CD4-positive, alpha-beta memory T cell (primary cell): ENCODE measurements around the gene ZNF845. TPM values are rescaled to one million over a fixed set of nuclear protein-coding genes. Genes with fewer than 3 reads are reported as not detected.
"Not testable (repeated sequence)": the region's sequence is repeated elsewhere in the genome, so short reads cannot be mapped to it uniquely, and the experiment has no call there.

ENCODE experiments used
- CTCF ChIA-PET: fragments of 350-600 bp; sonication (Branson Sonifier 250); formaldehyde crosslinking; loops from one replicate; lab custom pipeline; 2021; ENCODE audit warnings: inconsistent platforms; ENCODE audit not compliant: partially characterized antibody; lab: Charles Lee
- POLR2A ChIA-PET: fragments of 350-600 bp; sonication (Branson Sonifier 250); formaldehyde crosslinking; loops from one replicate; lab custom pipeline; 2021; ENCODE audit not compliant: partially characterized antibody; lab: Charles Lee
- DNase-seq, 5 donors: peaks; one replicate each; pipeline versions ENCODE4 v3.0.0 to v3.0.0-alpha.2; 2020 to 2022; ENCODE audit warnings: mixed read lengths in 1 of 5
- H3K27ac ChIP-seq: one replicate; pipeline ENCODE4 v1.7.0; 2013; ENCODE audit warnings: low read depth, low read length
- H3K27me3 ChIP-seq: 2 replicates; pipeline ENCODE4 v1.7.0; 2013; ENCODE audit warnings: mild to moderate bottlenecking, low read length, moderate library complexity; ENCODE audit not compliant: insufficient read depth
- H3K36me3 ChIP-seq: 2 replicates; pipeline ENCODE4 v1.7.0; 2013; ENCODE audit warnings: mild to moderate bottlenecking, low read length, moderate library complexity; ENCODE audit not compliant: insufficient read depth
- H3K4me1 ChIP-seq: 2 replicates; pipeline ENCODE4 v1.7.0; 2013; ENCODE audit warnings: mild to moderate bottlenecking, low read length, moderate library complexity; ENCODE audit not compliant: insufficient read depth
- H3K4me3 ChIP-seq, 2 donors: one replicate each; pipeline ENCODE4 v1.7.0; 2013; ENCODE audit warnings: low read length in 2 of 2, mild to moderate bottlenecking in 1 of 2
- H3K9me3 ChIP-seq, 2 donors: one replicate each; pipeline ENCODE4 v1.7.0; 2013; ENCODE audit warnings: low read length in 2 of 2, control low read depth in 1 of 2; ENCODE audit not compliant: control insufficient read depth in 1 of 2
- H3K27ac Mint-ChIP-seq, 7 donors: one replicate each; pipeline ENCODE4 v1.8.0; 2020 to 2021; ENCODE audit warnings: mixed read lengths in 7 of 7, mild to moderate bottlenecking in 6 of 7, inconsistent platforms in 3 of 7, moderate library complexity in 3 of 7
- H3K27me3 Mint-ChIP-seq, 2 donors: one replicate each; pipeline ENCODE4 v1.8.0; 2020 to 2021; ENCODE audit warnings: mixed read lengths in 2 of 2
- H3K36me3 Mint-ChIP-seq, 2 donors: one replicate each; pipeline ENCODE4 v1.8.0; 2020 to 2021; ENCODE audit warnings: mixed read lengths in 2 of 2, inconsistent platforms in 1 of 2, mild to moderate bottlenecking in 1 of 2
- H3K4me1 Mint-ChIP-seq, 4 donors: one replicate each; pipeline ENCODE4 v1.8.0; 2020 to 2021; ENCODE audit warnings: mixed read lengths in 4 of 4, mild to moderate bottlenecking in 1 of 4
- H3K4me3 Mint-ChIP-seq, 8 donors: one replicate each; pipeline ENCODE4 v1.8.0; 2020 to 2021; ENCODE audit warnings: mixed read lengths in 8 of 8, mild to moderate bottlenecking in 7 of 8, moderate library complexity in 6 of 8, inconsistent platforms in 3 of 8
- H3K9me3 Mint-ChIP-seq, 8 donors: one replicate each; pipeline ENCODE4 v1.8.0; 2020 to 2021; ENCODE audit warnings: mixed read lengths in 8 of 8, mild to moderate bottlenecking in 5 of 8, inconsistent platforms in 3 of 8, moderate library complexity in 1 of 8
- intact Hi-C: fragments of 100-400 bp; cut with micrococcal nuclease; formaldehyde crosslinking; loops from one replicate; pipeline ENCODE4 v1.15.1; 2023
- polyA plus RNA-seq, 2 donors: library from polyadenylated mRNA; unstranded; fragments of 300-500 nt; fragmentation: Illumina TruSeq; gene quantifications; one replicate each; pipeline ENCODE4 v1.2.3, GENCODE V29; 2021
- total RNA-seq, 2 experiments: library from RNA; stranded (reverse); gene quantifications; one replicate each; pipeline ENCODE4 v1.2.3, GENCODE V29; 2021

ZNF845 gene
- total and polyA plus RNA-seq, 4 experiments from 2014 or later, result 12.2 to 19.4 (median 15.7) TPM

DNA sequence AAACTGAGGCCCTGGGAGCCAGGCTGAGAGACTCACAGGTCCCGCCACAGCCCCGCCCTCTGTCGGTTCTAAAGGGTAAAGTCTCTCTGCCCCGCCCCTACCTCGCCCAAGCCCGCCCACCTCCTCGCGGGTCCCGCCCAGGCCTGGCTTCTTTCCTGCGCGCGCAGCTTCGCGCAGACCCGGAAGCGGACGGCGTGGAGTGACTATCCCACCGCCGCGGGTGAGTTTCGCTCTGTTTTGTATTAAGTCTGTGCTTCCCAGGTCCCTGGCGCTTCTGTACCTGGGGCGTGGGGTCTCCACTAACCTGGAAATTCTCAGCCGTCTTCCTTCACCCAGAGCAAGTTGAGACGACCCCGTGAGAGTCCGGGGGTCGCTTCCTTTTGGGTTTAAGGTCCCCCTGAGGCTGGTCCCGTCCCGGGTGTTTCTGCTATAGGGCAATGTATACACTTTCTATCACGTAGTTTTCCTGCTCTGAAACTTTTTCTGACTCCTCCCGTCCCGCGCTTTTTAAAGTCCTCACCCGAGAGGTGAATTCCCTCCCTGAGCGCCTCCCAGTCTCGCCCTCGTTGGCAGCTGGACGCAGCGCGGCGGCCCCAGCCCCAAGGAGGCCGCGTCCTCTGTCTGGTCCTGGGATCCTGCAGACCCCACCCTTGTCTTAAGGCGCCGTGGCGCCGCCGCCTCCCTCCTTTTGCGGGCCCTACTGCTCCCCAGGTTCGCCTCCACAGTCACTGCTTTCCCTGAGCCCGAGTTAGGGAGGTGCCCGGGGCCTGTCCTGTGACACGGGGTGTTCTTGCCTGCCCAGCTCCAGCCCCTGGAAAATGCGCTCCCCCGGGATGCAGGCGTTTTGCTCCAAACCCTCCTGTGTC is 61.7 kb downstream of the ZNF845 start, which contains the start of gene ZNF765:
TSS of gene ZNF765 (plus strand) at position 176 of the 866 bp plus-strand sequence. CDS start 2,867 bp downstream, outside the sequence.
- Histone ChIP-seq H3K4me3 (peak within 1 kb of the TSS; percentile 69 to 70), H3K9me3 (no peaks in the 10 kb centered on the region), H3K36me3 (peaks cover 12% of the 10 kb centered on the region), H3K27ac (peak within 1 kb of the TSS; percentile 75), H3K4me1 (peaks cover 20% of the 10 kb centered on the region), H3K27me3 (no peaks in the 10 kb centered on the region)
- peaks cover 0 to 26% (median 13%) of the 10 kb centered on the region in 8 donors for H3K9me3 Mint-ChIP-seq
- CTCF ChIA-PET, result interaction anchor here (0.6 kb wide), 1 partner anchor 402 kb away, joined by 3 read pairs; no protein-coding TSS in a partner anchor
- H3K36me3 Mint-ChIP-seq, result peaks cover 18 to 31% of the 10 kb centered on the region in 2 donors
- POLR2A ChIA-PET, result interaction anchor here (0.6 to 1.9 kb wide), 5 partner anchors 62 to 1026 kb away, joined by 3 to 9 read pairs (median 3); partner anchors contain the start of genes PRPF31, TFPT, ZNF347 and ZNF845
- H3K4me3 Mint-ChIP-seq, result peak within 1 kb of the TSS; percentile 92 to 99 (median 98)
- DNase-seq, result peak; percentile 93 to 98 (median 95)
- H3K27me3 Mint-ChIP-seq, result no peaks in the 10 kb centered on the region
- peaks cover 18 to 41% (median 29%) of the 10 kb centered on the region in 4 donors for H3K4me1 Mint-ChIP-seq
- intact Hi-C loops, result loop anchor here (1.0 to 10.0 kb wide), 5 partner anchors 30 to 200 kb away; partner anchors contain the start of genes ZNF525, ZNF665, ZNF761 and ZNF813
- H3K27ac Mint-ChIP-seq, result peak within 1 kb of the TSS; percentile 91 to 98 (median 96)

DNA sequence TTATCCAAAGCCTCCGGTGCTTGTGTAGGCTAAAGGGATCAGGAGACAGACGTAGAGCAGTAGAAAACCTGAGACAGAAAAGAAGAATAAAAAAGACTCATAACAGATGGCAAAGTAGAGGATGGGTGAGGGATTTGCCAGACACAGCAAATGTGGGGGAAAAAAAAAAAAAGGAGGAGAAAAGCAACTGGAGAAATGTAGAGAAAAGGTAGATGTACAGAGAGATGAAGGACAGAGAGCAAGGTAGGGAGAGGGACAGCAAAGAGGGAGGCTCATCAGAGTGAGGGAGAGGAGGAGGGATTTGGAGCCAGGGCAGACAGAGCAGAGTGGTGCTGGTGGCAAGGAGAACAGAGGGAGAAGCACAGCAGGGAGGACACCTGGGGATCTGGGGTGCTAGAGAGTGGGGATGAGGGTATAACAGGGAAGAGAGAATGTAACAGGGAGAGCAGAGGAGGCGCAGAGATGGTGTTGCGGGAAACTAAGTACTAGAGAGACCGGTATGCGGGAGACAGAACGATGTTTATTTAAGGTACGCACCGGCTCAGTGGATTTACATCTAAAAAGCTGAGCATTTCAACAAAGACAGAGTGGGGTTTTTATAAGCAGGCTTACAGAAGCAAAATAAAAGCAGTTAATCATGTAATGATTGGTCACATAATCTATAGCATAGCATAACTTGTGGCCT is 62.4 kb downstream of the ZNF845 start:
- ChIA-PET CTCF (interaction anchor here (0.6 kb wide), 1 partner anchor 403 kb away, joined by 3 read pairs; no protein-coding TSS in a partner anchor), POLR2A (interaction anchor here (1.9 kb wide), 2 partner anchors 63 to 125 kb away, joined by 7 to 9 read pairs; partner anchors contain the start of gene ZNF845)
- H3K4me3 ChIP-seq, result peak overlapping the region; percentile 69 to 70
- intact Hi-C loops, result loop anchor here (1.0 to 10.0 kb wide), 5 partner anchors 31 to 201 kb away; partner anchors contain the start of genes ZNF525, ZNF665, ZNF761 and ZNF813
- not testable (repeated sequence) for H3K27me3 Mint-ChIP-seq, H3K27me3 ChIP-seq, DNase-seq, H3K9me3 ChIP-seq
- Mint-ChIP-seq H3K4me3 (peak overlapping the region; percentile 92 to 99 (median 98)), H3K36me3 (peaks cover 26 to 35% of the 10 kb centered on the region in 2 donors), H3K9me3 (peaks cover 0 to 25% (median 8%) of the 10 kb centered on the region in 8 donors), H3K27ac (peak overlapping the region; percentile 91 to 98 (median 96)), H3K4me1 (peaks cover 21 to 41% (median 30%) of the 10 kb centered on the region in 4 donors)
- H3K27ac ChIP-seq, result peak overlapping the region; percentile 75
- H3K36me3 ChIP-seq, result peaks cover 17% of the 10 kb centered on the region
- peaks cover 20% of the 10 kb centered on the region for H3K4me1 ChIP-seq

DNA sequence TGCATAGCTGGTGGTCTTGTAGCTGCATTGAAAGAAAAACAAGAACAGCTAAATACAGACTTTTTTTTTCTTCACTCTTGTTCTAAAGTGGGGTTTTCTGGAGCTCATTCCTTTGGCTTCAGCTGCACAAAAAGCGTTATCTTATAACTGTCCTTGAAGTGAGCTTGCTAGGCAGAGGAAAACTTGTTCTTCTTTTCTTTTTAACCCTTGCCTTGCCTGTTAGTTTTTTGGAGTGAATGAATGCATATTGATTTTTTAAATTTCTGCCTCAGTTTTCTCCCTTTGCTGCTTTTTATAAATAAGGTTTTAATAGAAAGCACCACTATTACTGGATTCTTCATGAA is 62.9 kb downstream of the ZNF845 start:
- H3K36me3 Mint-ChIP-seq, result peaks cover 31 to 38% of the 10 kb centered on the region in 2 donors
- no peak overlapping the region for H3K4me3 ChIP-seq
- CTCF ChIA-PET, result no interaction called here

DNA sequence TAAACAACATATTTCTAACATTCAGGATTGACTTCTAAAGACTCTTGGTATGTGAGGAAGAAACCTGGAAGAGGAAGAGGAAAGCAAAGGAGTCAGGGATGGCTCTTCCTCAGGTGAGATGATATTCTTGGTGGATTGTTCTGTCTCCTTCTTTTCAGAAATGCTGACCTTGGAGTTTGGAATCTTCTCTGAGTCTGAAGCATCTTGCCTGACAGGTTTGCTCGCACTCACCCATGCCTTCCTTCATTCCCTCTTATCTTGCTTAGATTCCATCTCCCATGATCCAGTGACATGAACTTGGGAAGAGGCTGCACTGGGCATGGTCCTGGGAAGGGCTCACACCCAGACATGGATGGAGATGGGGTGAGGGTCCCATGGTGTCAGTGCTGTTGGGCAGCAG is 64.4 kb downstream of the ZNF845 start:
- CTCF ChIA-PET, H3K27me3 ChIP-seq, H3K4me3 ChIP-seq, DNase-seq, POLR2A ChIA-PET, H3K27ac ChIP-seq, H3K9me3 ChIP-seq, H3K27ac Mint-ChIP-seq, H3K27me3 Mint-ChIP-seq: not testable (repeated sequence)
- Mint-ChIP-seq H3K4me1 (peaks cover 21 to 41% (median 30%) of the 10 kb centered on the region in 4 donors), H3K36me3 (peaks cover 45 to 48% of the 10 kb centered on the region in 2 donors), H3K9me3 (peaks cover 0 to 31% (median 20%) of the 10 kb centered on the region in 8 donors), H3K4me3 (peak overlapping the region in 4 of 8 donors; percentile 1 to 36 (median 20))
- intact Hi-C loops, result loop anchor here (10.0 kb wide), 1 partner anchor 203 kb away; the partner anchor contains the start of gene ZNF665
- Histone ChIP-seq H3K36me3 (peaks cover 26% of the 10 kb centered on the region), H3K4me1 (peaks cover 20% of the 10 kb centered on the region)

More for the DNA sequence above, 62.9 kb downstream of the ZNF845 start:
- POLR2A ChIA-PET, result no interaction called here
- Mint-ChIP-seq H3K9me3 (peaks cover 0 to 24% (median 10%) of the 10 kb centered on the region in 8 donors), H3K27me3 (no peaks in the 10 kb centered on the region), H3K27ac (peak overlapping the region in 2 of 7 donors; percentile 94 to 96), H3K4me3 (peak overlapping the region; percentile 92 to 99 (median 98)), H3K4me1 (peaks cover 21 to 41% (median 30%) of the 10 kb centered on the region in 4 donors)
- Histone ChIP-seq H3K9me3 (no peaks in the 10 kb centered on the region), H3K4me1 (peaks cover 20% of the 10 kb centered on the region), H3K36me3 (peaks cover 18% of the 10 kb centered on the region), H3K27me3 (no peaks in the 10 kb centered on the region), H3K27ac (no peak overlapping the region)
- DNase-seq, result no peak
- intact Hi-C loops, result loop anchor here (10.0 kb wide), 1 partner anchor 202 kb away; the partner anchor contains the start of gene ZNF665

Other genes starting within 250 kb of the ZNF845 start
- gene ZNF160, start 230.3 kb upstream of the ZNF845 start, total RNA-seq, result 10 to 100 TPM; 72.0 to 81.1 TPM
- gene ZNF160, start 230.3 kb upstream of the ZNF845 start, polyA plus RNA-seq, result 10 to 100 TPM; 19.0 to 31.0 TPM
- 1 to 10 TPM; 1.0 to 1.3 TPM for gene ZNF415, start 200.8 kb upstream of the ZNF845 start, total RNA-seq
- 1 to 10 TPM; 1.6 to 1.8 TPM for gene ZNF415, start 200.8 kb upstream of the ZNF845 start, polyA plus RNA-seq
- gene ZNF347, start 174.7 kb upstream of the ZNF845 start, total RNA-seq, result 10 to 100 TPM; 23.0 to 24.3 TPM
- 1 to 10 TPM; 3.4 to 4.5 TPM for gene ZNF347, start 174.7 kb upstream of the ZNF845 start, polyA plus RNA-seq
- 1 to 10 TPM; 8.2 to 8.7 TPM for gene ZNF665, start 140.4 kb upstream of the ZNF845 start, total RNA-seq
- 1 to 10 TPM; 6.6 to 6.7 TPM for gene ZNF665, start 140.4 kb upstream of the ZNF845 start, polyA plus RNA-seq
- gene ZNF677, start 78.9 kb upstream of the ZNF845 start, total RNA-seq, result 10 to 100 TPM; 19.8 to 24.2 TPM
- 10 to 100 TPM; 14.3 to 19.1 TPM for gene ZNF677, start 78.9 kb upstream of the ZNF845 start, polyA plus RNA-seq
- not detected for gene VN1R2, start 75.5 kb upstream of the ZNF845 start, total RNA-seq
- not detected for gene VN1R2, start 75.5 kb upstream of the ZNF845 start, polyA plus RNA-seq
- gene VN1R4, start 66.0 kb upstream of the ZNF845 start, total RNA-seq, result not detected
- gene VN1R4, start 66.0 kb upstream of the ZNF845 start, polyA plus RNA-seq, result not detected
- gene ZNF525, start 32.0 kb downstream of the ZNF845 start, total RNA-seq, result 10 to 100 TPM; 36.5 to 36.6 TPM
- gene ZNF525, start 32.0 kb downstream of the ZNF845 start, polyA plus RNA-seq, result 1 to 10 TPM; 2.4 to 9.3 TPM
- 10 to 100 TPM; 20.9 to 21.6 TPM for gene ZNF765, start 61.4 kb downstream of the ZNF845 start, total RNA-seq
- 1 to 10 TPM; 7.2 to 9.9 TPM for gene ZNF765, start 61.4 kb downstream of the ZNF845 start, polyA plus RNA-seq
- gene ZNF761, start 98.2 kb downstream of the ZNF845 start, total RNA-seq, result 10 to 100 TPM; 18.3 to 20.2 TPM
- gene ZNF761, start 98.2 kb downstream of the ZNF845 start, polyA plus RNA-seq, result 10 to 100 TPM; 11.2 to 11.4 TPM
- 10 to 100 TPM in 1 of 2 experiments, 1 to 10 TPM in 1; 9.4 to 10.1 TPM for gene ZNF813, start 134.0 kb downstream of the ZNF845 start, total RNA-seq
- 1 to 10 TPM in 1 of 2 donors, under 1 TPM in 1; 0.86 to 5.9 TPM for gene ZNF813, start 134.0 kb downstream of the ZNF845 start, polyA plus RNA-seq
- 10 to 100 TPM; 56.5 to 58.3 TPM for gene ZNF331, start 204.4 kb downstream of the ZNF845 start, total RNA-seq
- gene ZNF331, start 204.4 kb downstream of the ZNF845 start, polyA plus RNA-seq, result 10 to 100 TPM; 27.9 to 36.0 TPM